ENCODE data around the gene SLC30A1.

SLC30A1 gene

DNA sequence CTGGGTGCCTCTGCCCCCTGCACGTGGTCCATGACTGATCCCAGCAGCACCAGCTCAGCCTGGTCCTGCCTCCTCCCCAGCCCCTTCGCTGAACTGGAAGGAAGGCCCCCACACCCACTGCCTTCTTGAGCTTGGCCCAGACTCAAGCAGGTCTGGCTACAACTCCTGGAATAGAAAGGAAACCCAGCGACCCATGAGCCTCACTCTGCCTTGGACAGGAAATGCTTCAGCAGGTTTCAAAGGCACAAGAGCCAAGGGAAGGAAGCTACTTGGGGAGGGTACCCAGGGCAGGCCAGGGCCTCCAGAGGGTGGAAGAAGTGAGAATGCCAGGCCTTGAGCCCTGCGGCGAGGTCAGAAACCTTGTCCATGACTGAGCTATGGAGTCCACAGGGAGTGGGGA lies 51.1 kb downstream of the SLC30A1 start:
- TF ChIP-seq, protein P1, sequence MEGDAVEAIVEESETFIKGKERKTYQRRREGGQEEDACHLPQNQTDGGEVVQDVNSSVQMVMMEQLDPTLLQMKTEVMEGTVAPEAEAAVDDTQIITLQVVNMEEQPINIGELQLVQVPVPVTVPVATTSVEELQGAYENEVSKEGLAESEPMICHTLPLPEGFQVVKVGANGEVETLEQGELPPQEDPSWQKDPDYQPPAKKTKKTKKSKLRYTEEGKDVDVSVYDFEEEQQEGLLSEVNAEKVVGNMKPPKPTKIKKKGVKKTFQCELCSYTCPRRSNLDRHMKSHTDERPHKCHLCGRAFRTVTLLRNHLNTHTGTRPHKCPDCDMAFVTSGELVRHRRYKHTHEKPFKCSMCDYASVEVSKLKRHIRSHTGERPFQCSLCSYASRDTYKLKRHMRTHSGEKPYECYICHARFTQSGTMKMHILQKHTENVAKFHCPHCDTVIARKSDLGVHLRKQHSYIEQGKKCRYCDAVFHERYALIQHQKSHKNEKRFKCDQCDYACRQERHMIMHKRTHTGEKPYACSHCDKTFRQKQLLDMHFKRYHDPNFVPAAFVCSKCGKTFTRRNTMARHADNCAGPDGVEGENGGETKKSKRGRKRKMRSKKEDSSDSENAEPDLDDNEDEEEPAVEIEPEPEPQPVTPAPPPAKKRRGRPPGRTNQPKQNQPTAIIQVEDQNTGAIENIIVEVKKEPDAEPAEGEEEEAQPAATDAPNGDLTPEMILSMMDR (IDR thresholded peaks at IDR 0.05; ENCODE audit: poor library complexity, severe bottlenecking) = no peak
- ATAC-seq (ENCODE audit: low read depth) (no peak), DNase-seq (ENCODE audit: low spot score) (no peak)
- Histone ChIP-seq H3K4me3 (ENCODE audit: severe bottlenecking) (no peak overlapping the region), H3K27ac (ENCODE audit: poor library complexity, severe bottlenecking) (no peak overlapping the region), H3K9me3 (ENCODE audit: severe bottlenecking) (no peaks in the 10 kb centered on the region), H3K4me1 (ENCODE audit: insufficient read depth, poor library complexity, severe bottlenecking) (no peaks in the 10 kb centered on the region), H3K36me3 (ENCODE audit: low read depth) (no peaks in the 10 kb centered on the region), H3K27me3 (ENCODE audit: insufficient read depth, poor library complexity, severe bottlenecking) (no peaks in the 10 kb centered on the region)

GRCh38 chr1:211527006-211527405 lies 52.0 kb downstream of the SLC30A1 start:
- Histone ChIP-seq H3K4me1 (ENCODE audit: insufficient read depth, poor library complexity, severe bottlenecking) (no peaks in the 10 kb centered on the region), H3K27me3 (ENCODE audit: insufficient read depth, poor library complexity, severe bottlenecking) (no peaks in the 10 kb centered on the region), H3K4me3 (ENCODE audit: severe bottlenecking) (no peak overlapping the region), H3K9me3 (ENCODE audit: severe bottlenecking) (no peaks in the 10 kb centered on the region), H3K27ac (ENCODE audit: poor library complexity, severe bottlenecking) (no peak overlapping the region), H3K36me3 (ENCODE audit: low read depth) (no peaks in the 10 kb centered on the region)
- DNase-seq (ENCODE audit: low spot score) = no peak
- ATAC-seq (ENCODE audit: low read depth) = no peak
- TF ChIP-seq, protein P1 (IDR thresholded peaks at IDR 0.05; ENCODE audit: poor library complexity, severe bottlenecking) = no peak

GRCh38 chr1:211526101-211526500 lies 52.9 kb downstream of the SLC30A1 start:
- TF ChIP-seq, protein P1 (IDR thresholded peaks at IDR 0.05; ENCODE audit: poor library complexity, severe bottlenecking) = no peak
- no peak overlapping the region for H3K27ac ChIP-seq (ENCODE audit: poor library complexity, severe bottlenecking)
- ATAC-seq (ENCODE audit: low read depth) = no peak

DNA sequence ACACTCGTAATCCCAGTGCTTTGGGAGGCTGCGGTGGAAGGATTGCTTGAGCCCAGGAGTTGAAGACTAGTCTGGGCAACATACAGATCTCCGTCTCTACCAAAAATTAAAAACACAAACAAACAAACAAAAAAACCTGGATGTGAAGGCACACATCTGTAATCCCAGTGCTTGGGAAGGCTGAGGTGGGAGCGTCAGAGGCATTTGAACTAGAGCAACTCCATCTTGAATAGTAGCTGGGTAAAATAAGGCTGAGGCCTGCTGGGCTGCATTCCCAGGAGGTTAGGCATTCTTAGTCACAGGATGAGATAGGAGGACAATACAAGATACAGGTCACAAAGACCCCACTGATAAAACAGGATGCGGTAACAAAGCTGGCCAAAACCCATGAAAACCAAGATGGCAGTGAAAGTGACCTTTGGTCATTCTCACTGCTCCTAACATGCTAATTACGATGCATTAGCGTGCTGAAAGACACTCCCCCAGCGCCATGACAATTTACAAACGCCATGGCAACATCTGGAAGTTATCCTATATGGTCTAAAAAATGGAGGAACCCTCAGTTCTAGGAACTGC lies 53.8 kb downstream of the SLC30A1 start:
- Histone ChIP-seq H3K9me3 (ENCODE audit: severe bottlenecking) (no peaks in the 10 kb centered on the region), H3K36me3 (ENCODE audit: low read depth) (no peaks in the 10 kb centered on the region), H3K27ac (ENCODE audit: poor library complexity, severe bottlenecking) (no peak overlapping the region), H3K4me1 (ENCODE audit: insufficient read depth, poor library complexity, severe bottlenecking) (no peaks in the 10 kb centered on the region), H3K4me3 (ENCODE audit: severe bottlenecking) (no peak overlapping the region), H3K27me3 (ENCODE audit: insufficient read depth, poor library complexity, severe bottlenecking) (no peaks in the 10 kb centered on the region)
- DNase-seq (ENCODE audit: low spot score) = no peak
- TF ChIP-seq, protein P1 (IDR thresholded peaks at IDR 0.05; ENCODE audit: poor library complexity, severe bottlenecking) = no peak
- ATAC-seq (ENCODE audit: low read depth) = no peak

More at GRCh38 chr1:211526101-211526500, 52.9 kb downstream of the SLC30A1 start:
- Histone ChIP-seq H3K4me3 (ENCODE audit: severe bottlenecking) (no peak overlapping the region), H3K27me3 (ENCODE audit: insufficient read depth, poor library complexity, severe bottlenecking) (no peaks in the 10 kb centered on the region), H3K9me3 (ENCODE audit: severe bottlenecking) (no peaks in the 10 kb centered on the region), H3K36me3 (ENCODE audit: low read depth) (no peaks in the 10 kb centered on the region), H3K4me1 (ENCODE audit: insufficient read depth, poor library complexity, severe bottlenecking) (no peaks in the 10 kb centered on the region)
- DNase-seq (ENCODE audit: low spot score) = no peak

DNA sequence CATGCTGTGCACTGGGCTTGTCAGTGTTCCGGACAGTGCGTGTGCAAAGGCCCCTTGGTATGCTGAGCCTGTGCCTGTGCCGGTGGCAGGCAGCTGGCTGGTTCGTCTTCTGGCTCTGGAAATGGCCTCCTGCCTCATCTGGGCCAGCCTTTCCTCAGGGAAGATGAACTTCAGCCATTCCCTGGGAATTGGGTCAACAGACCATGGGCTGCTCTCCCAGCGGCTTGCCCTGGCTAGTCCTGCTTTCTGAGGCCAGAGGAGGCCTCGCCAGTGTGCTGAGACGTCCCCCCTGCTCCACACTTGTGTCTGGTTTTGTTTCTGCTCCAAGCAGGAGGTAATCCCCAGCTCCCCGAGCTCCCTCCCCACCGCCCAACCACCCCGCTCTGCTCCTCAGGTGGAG lies 54.4 kb downstream of the SLC30A1 start:
- Histone ChIP-seq H3K4me1 (ENCODE audit: insufficient read depth, poor library complexity, severe bottlenecking) (no peaks in the 10 kb centered on the region), H3K36me3 (ENCODE audit: low read depth) (no peaks in the 10 kb centered on the region), H3K9me3 (ENCODE audit: severe bottlenecking) (no peaks in the 10 kb centered on the region), H3K27me3 (ENCODE audit: insufficient read depth, poor library complexity, severe bottlenecking) (no peaks in the 10 kb centered on the region), H3K27ac (ENCODE audit: poor library complexity, severe bottlenecking) (no peak overlapping the region), H3K4me3 (ENCODE audit: severe bottlenecking) (no peak overlapping the region)
- TF ChIP-seq, protein P1 (IDR thresholded peaks at IDR 0.05; ENCODE audit: poor library complexity, severe bottlenecking) = no peak
- ATAC-seq (ENCODE audit: low read depth) = no peak
- no peak for DNase-seq (ENCODE audit: low spot score)
